ENCODE measurements around the gene RBM4B.

RBM4B gene

GRCh38 chr11:66705587-66706335, 28.1 kb upstream of the RBM4B start:
- DNase-seq: no peak

GRCh38 chr11:66704659-66705360, 27.1 kb upstream of the RBM4B start:
- no peak for DNase-seq

- DNase-seq: no peak
Measured at GRCh38 chr11:66701432-66702240, 23.9 kb upstream of the RBM4B start.

- DNase-seq: no peak
Measured at GRCh38 chr11:66700742-66701141, 23.1 kb upstream of the RBM4B start.

GRCh38 chr11:66700337-66700736, 22.6 kb upstream of the RBM4B start:
- no peak for DNase-seq

GRCh38 chr11:66698491-66698890, 20.8 kb upstream of the RBM4B start:
- no peak for DNase-seq

- no peak for DNase-seq
Measured at GRCh38 chr11:66697988-66698387, 20.3 kb upstream of the RBM4B start.

GRCh38 chr11:66696146-66696545, 18.5 kb upstream of the RBM4B start:
- DNase-seq: no peak

GRCh38 chr11:66694732-66695207, 17.1 kb upstream of the RBM4B start:
- DNase-seq: peak; percentile 76

GRCh38 chr11:66694056-66694410, 16.3 kb upstream of the RBM4B start:
- no peak for DNase-seq

GRCh38 chr11:66693356-66694055, 15.8 kb upstream of the RBM4B start:
- no peak for DNase-seq

GRCh38 chr11:66692871-66693331, 15.2 kb upstream of the RBM4B start:
- no peak for DNase-seq

GRCh38 chr11:66692446-66692845, 14.8 kb upstream of the RBM4B start:
- no peak for DNase-seq

- DNase-seq: no peak
Measured at GRCh38 chr11:66691311-66691980, 13.8 kb upstream of the RBM4B start.

GRCh38 chr11:66689661-66690590, 12.2 kb upstream of the RBM4B start:
- no peak for DNase-seq

GRCh38 chr11:66688561-66689534, 11.2 kb upstream of the RBM4B start:
- DNase-seq: no peak

- no peak for DNase-seq
Measured at GRCh38 chr11:66687831-66688281, 10.2 kb upstream of the RBM4B start.

- DNase-seq: no peak
Measured at GRCh38 chr11:66686801-66687750, 9.4 kb upstream of the RBM4B start.

Measured in NCI-H774 (cell line).